Measurements from ENCODE around the gene HIP1. TPM values are rescaled to one million over a fixed set of nuclear protein-coding genes. Genes with fewer than 3 reads are reported as not detected.
A peak's percentile ranks its signal among the peaks of the same experiment; 100 is the strongest.

Gene HIP1
- total RNA-seq, 1 donor from 2014 or later: 12.4 TPM

DNA sequence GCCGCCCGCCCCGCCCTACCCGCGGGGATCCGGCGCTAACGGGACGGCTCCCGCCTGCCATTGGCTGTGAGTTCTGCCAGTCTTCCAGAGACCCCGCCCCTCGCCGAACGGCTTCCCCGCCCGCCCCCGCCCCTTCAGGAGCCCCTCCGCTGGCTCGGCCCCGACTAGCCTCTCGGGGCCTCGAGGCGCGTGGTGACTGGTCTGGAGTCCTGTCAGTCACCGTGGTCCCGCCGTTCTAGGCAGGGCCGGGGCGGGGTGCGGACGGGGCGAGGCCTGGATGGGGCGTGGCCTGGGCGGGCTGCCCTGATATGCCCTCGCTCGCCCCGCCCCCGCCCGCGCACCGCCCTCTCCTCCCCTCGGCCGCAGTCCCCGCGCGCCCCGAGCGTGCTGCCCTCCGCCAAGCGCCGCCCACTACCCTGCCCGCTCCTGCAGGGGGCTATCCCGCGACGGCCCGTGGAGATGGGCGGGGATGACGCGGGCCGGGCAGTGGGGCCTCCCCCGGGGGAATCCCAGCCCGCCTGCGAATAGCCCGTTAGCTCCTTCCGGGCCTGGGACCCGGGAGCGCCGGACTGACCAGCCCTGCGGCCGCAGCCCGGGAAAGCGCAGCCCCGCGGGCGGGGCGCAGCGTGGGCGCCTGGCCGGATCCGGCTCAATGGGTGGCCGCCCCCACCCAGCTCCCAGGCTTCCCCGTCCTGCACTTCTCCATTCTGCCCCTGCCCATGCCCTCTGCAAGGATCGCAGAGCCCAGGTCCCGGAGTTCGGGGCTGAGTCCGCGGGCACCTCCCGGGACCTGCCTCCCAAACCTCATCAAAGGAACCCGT is 444 bp upstream of the HIP1 start:
- TF ChIP-seq, protein P1, sequence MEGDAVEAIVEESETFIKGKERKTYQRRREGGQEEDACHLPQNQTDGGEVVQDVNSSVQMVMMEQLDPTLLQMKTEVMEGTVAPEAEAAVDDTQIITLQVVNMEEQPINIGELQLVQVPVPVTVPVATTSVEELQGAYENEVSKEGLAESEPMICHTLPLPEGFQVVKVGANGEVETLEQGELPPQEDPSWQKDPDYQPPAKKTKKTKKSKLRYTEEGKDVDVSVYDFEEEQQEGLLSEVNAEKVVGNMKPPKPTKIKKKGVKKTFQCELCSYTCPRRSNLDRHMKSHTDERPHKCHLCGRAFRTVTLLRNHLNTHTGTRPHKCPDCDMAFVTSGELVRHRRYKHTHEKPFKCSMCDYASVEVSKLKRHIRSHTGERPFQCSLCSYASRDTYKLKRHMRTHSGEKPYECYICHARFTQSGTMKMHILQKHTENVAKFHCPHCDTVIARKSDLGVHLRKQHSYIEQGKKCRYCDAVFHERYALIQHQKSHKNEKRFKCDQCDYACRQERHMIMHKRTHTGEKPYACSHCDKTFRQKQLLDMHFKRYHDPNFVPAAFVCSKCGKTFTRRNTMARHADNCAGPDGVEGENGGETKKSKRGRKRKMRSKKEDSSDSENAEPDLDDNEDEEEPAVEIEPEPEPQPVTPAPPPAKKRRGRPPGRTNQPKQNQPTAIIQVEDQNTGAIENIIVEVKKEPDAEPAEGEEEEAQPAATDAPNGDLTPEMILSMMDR (IDR thresholded peaks at IDR 0.05; ENCODE audit: insufficient read depth, low read length, poor library complexity, severe bottlenecking): no peak
- DNase-seq (ENCODE audit: low read depth): peak; percentile 74

DNA sequence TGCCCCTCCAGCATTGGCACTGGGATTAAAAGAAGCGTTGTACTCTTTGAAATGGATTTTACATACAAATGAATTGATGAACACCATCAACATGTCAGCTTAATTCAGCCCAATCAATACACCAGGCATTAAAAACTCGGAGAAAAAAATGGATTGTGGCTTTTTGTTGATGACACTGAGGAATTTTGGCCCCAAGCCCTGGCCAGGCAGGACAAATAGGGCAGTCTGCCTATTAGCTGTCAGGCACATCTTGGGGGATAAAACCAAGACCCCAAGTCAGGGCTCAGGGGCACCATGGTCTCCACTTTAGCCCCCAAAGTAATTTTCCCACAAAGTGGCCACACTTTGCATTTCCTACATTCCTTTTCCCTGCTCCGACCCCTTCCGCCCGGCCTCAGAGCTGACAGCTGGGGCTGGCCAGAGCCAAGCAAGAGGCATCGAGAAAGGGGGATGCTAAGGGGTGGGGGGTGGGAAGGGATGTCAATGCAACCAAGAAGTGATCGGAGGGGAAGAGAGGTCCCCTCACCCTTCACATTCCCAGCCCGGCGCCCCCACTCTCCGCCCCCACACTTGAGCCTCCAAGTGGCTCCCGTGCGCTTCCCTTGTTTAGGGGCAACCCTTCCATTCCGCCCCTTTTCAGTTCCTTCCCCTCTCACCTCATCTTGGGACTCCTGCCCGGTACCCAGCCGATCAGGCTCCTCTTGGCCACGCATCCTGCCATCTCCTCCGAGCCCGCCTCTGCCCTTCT is 711 bp downstream of the HIP1 start:
- Histone ChIP-seq H3K4me3 (ENCODE audit: low read depth, low read length) (peak overlapping the region; percentile 90), H3K27me3 (ENCODE audit: control insufficient read depth, insufficient read depth, low read length) (no peaks in the 10 kb centered on the region), H3K36me3 (ENCODE audit: control insufficient read depth, insufficient read depth, low read length) (no peaks in the 10 kb centered on the region)
- TF ChIP-seq, protein P1 (IDR thresholded peaks at IDR 0.05; ENCODE audit: insufficient read depth, low read length, poor library complexity, severe bottlenecking): no peak
- no peak for DNase-seq (ENCODE audit: low read depth)

More for the DNA sequence above, 444 bp upstream of the HIP1 start:
- H3K27me3 ChIP-seq (ENCODE audit: control insufficient read depth, insufficient read depth, low read length): no peaks in the 10 kb centered on the region
- no peaks in the 10 kb centered on the region for H3K36me3 ChIP-seq (ENCODE audit: control insufficient read depth, insufficient read depth, low read length)
- H3K4me3 ChIP-seq (ENCODE audit: low read depth, low read length): peak overlapping the region; percentile 90

DNA sequence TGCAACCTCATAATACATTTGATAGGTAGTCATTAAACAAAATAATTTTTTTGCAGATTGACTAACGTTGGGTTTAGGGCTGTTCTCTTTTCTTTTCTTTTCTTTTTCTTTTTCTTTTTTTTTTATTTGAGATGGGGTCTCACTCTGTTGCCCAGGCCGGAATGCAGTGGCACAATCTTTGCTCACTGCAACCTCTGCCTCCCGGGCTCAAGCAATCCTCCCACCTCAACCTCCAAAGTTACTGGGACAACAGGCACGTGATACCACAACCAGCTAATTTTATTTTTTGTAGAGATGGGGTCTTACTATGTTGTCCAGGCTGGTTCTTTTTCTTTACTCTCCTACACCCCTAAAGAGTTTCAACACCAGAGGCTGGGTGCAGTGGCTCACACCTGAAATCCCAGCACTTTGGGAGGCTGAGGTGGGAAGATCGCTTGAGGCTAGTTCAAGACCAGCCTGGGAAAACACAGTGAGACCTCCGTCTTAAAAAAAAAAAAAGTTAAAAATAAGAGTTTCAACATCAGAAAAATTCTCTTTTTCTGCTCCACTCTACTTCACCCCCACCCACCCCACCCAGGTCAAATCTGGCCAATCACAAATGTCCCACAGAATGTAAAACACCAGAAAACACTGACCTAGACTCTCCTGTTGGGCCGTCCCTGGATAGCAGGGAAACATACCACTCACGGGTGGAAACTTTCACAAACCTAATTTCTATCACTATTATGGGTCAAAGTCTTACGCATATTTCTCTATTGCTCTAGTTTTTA is 3.0 kb downstream of the HIP1 start:
- Histone ChIP-seq H3K4me3 (ENCODE audit: low read depth, low read length) (no peak overlapping the region), H3K36me3 (ENCODE audit: control insufficient read depth, insufficient read depth, low read length) (no peaks in the 10 kb centered on the region), H3K27me3 (ENCODE audit: control insufficient read depth, insufficient read depth, low read length) (no peaks in the 10 kb centered on the region)
- TF ChIP-seq, protein P1 (IDR thresholded peaks at IDR 0.05; ENCODE audit: insufficient read depth, low read length, poor library complexity, severe bottlenecking): no peak
- DNase-seq (ENCODE audit: low read depth): no peak

DNA sequence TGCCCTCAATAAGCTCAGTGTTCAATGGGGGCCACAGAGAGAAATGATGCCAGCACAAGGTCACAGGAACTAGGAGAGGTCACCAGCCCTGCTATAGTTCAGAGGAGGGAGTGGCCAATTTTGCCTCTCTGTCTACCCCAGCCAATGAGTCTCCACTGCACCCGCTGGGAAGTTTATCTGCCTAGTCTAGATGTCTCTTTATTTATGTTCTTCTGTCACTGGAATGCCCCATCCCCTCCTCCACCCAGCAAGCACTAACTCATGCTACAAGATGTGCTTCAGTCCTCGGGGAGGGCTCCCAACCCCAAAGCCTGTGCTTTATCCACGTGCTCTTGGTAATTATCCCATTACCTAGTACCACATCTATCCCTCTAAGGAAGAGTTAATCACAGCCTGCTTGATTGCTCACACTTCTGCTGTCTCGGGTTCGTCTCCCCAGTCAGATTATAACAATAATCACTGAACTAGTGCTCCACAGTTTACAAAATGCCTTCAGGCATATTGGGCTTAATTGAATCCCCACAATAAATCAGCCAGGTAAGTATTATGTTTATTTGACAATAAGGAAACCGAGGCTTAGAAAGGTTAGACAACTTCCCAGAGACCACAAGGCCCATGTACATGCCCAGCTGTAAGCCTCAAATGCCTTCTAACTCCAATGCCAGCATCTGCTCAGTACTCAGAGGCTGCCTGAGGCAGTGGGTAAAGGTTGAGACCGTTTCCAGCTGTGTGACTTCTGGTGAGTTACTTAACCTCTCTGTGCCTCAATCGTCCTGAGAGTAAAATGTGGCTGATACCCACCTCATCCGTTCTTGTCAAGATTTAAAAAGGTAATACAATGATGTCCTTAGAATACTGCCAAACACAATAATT is 3.9 kb downstream of the HIP1 start:
- DNase-seq (ENCODE audit: low read depth): peak; percentile 21
- Histone ChIP-seq H3K36me3 (ENCODE audit: control insufficient read depth, insufficient read depth, low read length) (no peaks in the 10 kb centered on the region), H3K27me3 (ENCODE audit: control insufficient read depth, insufficient read depth, low read length) (no peaks in the 10 kb centered on the region), H3K4me3 (ENCODE audit: low read depth, low read length) (no peak overlapping the region)
- TF ChIP-seq, protein P1 (IDR thresholded peaks at IDR 0.05; ENCODE audit: insufficient read depth, low read length, poor library complexity, severe bottlenecking): no peak

Data from kidney epithelial cell (primary cell).